ENCODE measurements around the gene P2RX4.

- TF ChIP-seq GABPA (IDR thresholded peaks at IDR 0.05; ENCODE audit: borderline replicate concordance, insufficient read depth, low read length) (no peak), POLR2AphosphoS5 (IDR thresholded peaks at IDR 0.05; ENCODE audit: low read depth, low read length) (no peak), CTCF (IDR thresholded peaks at IDR 0.05; ENCODE audit: control extremely low read depth in 1 of 3, insufficient read depth in 1 of 3, low read depth in 1 of 3, low read length in 3 of 3) (no peak), BRCA1 (IDR thresholded peaks at IDR 0.05; ENCODE audit: low read depth, low read length) (no peak), POLR2A (IDR thresholded peaks at IDR 0.05; ENCODE audit: control extremely low read depth in 1 of 2, low read depth in 2 of 2, low read length in 2 of 2) (no peak), CHD2 (IDR thresholded peaks at IDR 0.05; ENCODE audit: low read length) (no peak)
Observed at GRCh38 chr12:121191151-121191550, 18.8 kb upstream of the P2RX4 start.
